Activated CD8-positive, alpha-beta memory T cell treated with anti-CD3 and anti-CD28 coated beads for 4 hours (primary cell): Measurements from ENCODE around the gene GADD45G.
A peak's percentile ranks its signal among the peaks of the same experiment; 100 is the strongest.

ENCODE experiments used
- DNase-seq, 2 donors: peaks; one replicate each; pipeline ENCODE4 v3.0.0-alpha.2; 2020; ENCODE audit warnings: low read depth in 2 of 2

The GADD45G gene, protein sequence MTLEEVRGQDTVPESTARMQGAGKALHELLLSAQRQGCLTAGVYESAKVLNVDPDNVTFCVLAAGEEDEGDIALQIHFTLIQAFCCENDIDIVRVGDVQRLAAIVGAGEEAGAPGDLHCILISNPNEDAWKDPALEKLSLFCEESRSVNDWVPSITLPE

DNA sequence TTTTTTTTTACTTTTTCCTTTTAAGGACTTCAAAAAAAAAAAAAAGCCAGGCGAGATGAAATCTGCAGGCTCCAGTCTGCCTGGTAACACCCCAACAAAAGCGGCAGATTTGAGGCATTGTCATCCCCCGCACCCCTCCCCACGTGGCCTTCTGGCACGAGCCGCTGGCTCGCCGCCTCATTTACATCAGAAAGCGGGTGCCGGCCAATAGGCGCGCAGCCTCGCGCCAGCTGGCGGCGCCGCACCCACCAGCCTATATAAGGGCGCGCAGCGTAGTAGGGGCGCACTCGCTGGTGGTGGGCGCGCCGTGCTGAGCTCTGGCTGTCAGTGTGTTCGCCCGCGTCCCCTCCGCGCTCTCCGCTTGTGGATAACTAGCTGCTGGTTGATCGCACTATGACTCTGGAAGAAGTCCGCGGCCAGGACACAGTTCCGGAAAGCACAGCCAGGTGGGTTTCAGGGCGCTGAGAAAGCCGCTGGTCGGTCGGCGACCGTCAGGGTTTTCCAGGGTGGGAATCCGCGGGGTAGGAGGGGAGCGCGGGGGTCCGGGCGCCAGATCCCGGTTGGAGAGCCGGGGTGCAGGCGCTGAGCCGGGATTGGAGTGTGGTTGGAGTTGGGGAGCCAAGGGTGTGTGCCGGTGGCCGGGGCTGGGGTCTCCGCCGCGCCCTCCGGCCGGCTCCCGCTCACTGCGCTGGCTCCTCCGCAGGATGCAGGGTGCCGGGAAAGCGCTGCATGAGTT lies at the start of gene GADD45G:
Gene GADD45G, plus strand, starts transcription at position 284 of the 736 bp plus-strand sequence. Its CDS starts 110 bp downstream, at position 394.
- peak; percentile 78 to 85 for DNase-seq

DNA sequence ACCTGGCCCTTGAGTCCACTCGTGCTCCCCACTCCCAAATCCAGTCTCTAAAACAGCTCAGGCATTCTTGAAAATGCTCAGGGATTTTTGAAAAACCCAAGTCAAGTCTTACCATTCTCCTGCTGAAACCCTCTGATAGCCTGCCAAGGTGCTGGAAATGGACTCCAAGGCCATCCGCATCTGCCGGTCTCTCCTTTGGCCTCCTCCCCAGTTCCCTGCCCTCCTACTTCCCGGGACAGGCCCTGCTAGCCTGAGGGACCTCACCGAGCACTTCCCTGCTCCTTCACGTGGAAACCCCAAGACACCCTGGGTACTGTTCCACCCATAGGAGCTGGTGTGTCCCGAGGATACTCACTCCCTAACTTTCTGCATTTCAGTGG lies 49.8 kb upstream of the GADD45G start:
- no peak for DNase-seq

DNA sequence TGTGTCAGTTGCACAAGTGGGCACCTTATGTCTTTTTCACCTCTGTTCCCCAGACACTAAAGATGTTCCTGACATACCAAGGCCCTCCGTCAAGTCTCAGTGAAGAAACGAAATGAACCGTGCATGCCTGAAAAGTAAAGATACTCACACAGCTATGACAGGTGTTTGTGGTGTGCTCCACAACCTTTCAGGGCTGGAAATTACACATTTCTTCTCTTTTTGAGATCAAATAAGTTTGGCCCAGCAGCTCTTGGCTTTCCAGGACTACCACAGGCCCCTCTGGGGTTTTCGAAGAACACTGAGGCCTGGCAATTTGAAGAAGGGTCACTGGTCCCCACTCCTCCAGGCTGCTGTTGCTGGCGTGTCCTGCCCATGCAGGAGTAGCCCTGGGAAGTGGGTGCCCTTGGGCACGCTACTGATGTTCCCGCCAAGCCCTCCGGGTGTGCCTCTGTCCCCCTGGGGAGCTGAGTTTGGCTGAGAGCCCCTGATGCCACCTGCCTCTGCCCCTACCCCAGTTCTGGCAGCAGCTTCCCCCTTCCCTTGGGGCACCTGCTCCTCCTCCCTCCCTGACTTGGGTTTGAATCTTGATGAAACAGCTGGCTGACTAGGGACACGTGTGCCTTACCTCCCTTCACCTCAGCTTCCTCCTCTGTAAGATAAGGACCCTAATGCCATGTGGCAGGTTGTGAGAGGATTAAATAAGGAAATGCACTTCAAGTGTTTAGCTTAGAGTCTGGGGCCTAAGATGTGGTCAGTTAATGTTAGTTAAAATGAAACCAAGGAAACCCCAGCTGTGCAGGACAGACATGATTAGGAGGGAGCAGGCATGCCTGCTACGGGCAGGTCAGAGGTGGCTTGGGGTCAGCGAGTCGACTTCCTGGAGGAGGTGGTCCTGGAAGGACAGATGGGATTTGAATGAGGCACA lies 49.1 kb upstream of the GADD45G start:
- no peak for DNase-seq

DNA sequence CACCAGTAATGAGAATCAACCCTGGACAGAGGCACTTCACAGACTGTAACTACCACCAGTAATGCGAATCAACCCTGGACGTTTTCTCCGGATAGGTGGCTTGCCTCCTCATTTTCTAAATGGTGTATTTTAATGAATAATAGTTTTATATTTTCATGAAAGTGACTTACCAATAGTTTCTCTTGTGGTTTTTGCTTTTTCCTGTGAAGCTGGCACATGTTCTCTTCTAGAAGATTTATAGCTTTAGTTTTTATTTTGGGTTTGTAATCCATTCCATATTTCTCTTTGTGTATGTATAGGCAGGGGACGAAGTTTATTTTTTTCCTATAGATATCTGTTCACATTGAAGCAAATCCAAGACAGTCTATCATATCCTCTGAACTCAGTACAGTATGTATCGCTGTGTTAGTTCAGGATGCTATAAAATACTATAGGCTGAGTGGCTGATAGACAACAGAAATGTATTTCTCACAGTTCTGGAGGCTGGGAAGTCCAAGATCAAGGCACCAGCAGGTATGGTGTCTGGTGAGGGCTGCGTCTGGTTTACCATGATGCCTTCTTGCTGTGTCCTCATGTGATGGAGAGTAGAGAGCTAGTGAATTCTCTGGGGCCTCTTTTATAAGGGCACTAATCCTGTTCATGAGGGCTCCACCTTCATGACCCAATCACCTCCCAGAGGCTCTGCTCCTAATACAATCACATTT lies 46.5 kb upstream of the GADD45G start:
- DNase-seq, result no peak

DNA sequence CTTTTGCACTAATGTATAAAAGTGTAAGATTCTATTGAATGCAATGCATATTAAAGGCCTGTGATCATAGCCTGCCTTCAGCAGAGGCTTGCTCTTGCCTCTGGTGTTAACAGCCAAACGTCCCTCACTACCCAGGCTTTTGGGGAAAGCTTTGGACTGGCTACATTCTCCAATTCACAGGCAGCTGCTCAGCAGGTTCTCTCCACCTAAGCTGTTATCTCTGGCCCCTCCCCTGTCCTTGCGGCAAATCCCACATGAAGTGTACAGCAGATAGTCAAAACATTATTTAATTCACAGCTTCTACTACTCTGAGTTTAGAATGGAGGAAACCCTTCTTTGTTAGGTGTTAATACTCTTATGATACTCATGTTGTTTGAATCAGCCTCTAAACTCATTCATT lies 45.9 kb upstream of the GADD45G start:
- DNase-seq, result no peak

DNA sequence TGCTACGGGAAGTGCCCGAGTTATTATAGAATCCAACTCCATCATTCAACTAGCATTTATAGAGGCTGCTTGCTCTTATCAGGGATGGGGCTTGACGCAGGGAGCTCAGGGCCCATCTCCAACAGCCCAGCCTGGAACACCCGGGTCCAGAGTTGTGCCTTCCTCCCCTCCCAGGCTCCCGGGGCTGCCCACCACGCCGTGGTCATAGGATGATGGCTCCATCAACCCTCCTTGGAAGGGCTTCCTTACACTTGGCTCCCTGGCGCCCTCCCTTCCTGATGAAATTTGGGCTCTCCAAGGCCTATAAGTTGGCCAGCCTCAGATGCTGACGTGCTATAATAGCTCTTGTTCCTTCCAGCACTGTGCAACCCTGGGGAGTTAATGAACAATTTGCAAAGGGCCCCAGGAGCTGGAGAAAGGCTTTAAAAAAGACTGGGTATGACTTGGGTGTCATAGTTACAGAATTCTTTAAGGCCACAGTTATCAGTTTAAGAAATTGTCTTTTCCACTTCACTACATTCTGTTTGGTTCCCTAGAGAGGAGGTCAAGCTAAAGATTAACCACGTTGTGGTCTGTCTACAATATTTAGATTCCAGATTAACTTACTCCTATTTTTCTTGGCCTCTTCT lies 42.5 kb upstream of the GADD45G start:
- DNase-seq, result no peak

DNA sequence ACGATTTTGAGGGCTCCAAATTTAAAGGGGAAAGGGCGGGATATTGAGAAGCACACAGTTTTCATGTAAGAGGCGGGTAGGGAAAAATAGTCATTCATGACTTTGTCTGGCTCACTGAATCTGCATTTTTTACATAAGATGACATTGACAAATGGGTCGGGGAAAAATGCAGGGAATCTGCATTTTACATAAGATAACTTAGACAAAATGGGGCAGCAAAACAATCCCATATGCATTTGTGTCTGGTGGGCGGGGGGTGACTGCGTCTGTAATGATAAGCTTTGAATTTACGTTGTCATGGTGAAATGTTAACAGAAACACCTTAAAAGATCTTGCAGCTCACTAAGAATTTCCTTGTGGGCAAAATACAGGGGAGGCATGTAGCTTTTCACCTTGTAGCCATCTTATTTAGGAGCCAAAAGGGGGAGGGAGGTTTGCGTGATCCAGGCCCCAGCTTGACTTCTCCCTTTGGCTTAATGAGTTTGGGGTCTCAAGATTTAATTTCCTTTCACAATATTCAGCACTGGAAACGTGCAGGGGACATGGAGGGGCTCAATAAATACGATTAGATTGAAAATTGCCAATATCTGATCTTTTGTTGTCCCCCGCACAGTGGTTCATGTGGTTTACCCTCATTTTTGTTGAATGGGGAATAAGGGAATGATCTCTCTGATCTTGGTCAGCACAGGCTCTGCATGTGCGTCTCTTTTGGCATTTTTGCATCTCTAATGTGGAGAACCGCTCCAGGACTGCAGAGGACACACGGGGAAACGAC lies 41.1 kb upstream of the GADD45G start:
- no peak for DNase-seq

DNA sequence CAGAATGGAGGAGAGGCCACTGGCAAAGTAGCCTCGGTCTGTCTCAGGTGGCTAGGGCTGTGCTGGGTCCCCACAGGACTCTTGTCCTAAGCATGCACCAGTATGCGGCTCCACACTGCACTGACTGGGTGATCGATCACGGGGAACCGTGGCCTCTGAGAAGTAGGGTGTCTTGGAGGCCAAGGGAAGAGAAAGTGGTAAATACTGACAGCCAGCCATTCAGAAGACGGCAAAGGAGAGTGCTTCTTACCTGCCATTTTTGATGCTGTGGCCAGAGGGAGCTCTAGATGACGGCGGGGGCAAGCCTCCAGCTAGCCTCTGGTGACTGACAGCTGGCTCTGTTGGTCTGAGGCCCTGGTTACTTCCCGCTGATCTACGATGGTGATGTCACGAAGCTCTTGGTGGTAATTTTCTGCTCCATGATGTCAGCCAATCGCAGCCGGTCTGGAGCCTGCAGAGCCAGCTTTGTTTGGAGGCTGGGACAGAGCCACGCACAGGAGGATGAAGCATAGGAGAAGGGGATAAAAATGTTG lies 40.4 kb upstream of the GADD45G start:
- DNase-seq, result no peak

DNA sequence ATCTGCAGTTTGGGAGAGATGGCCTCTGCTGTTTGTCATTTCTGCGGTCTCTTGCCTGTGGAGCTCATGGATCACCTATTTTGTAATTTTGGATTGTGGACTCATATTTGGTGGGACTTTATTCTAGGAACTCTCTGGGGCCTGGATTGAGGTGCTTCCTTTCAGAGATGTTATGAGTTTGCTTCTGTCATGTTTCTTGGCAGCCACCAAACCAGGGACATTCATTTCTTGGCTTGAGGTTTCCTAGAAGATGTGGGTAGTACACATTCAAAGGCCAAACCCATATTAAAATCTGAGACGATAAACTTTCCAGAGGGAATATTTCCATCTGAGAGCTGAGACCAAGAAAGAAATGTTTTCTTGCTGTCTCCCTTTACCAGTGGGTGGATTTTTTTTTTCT lies 37.2 kb upstream of the GADD45G start:
- no peak for DNase-seq

DNA sequence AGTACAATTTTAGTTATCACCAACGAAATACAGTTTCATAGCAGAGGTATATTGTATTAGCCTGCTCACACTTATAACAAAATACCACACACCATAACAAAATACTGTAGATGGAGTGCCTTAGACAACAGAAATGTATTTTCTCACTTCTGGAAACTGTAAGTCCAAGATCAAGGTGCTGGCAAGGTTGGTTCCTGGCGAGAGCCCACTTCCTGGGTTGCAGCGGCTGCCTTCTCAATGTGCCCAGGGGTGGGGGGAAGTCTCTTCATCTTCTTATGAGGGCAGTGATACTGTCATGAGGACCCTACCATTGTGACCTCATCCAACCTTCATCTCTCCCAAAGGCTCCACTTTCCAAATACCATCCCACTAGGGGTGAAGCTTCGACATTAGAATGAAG lies 30.5 kb upstream of the GADD45G start:
- no peak for DNase-seq

DNA sequence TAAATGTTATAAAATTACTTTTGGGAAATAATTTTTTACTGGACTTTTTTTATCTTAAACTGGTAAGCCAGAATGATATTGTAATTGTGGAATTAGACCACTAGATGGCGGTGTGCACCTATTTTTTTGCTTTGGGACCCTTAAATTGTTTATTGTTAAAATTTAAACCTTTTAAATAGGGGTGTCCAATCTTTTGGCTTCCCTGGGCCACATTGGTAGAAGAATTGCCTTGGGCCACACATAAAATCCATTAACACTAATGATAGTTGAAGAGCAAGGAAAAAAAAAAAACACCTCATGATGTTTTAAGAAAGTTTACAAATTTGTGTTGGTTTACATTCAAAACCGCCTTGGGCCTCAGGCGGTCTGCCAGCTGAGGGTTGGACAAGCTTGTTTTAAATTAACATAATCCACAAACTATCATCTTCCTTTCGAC lies 28.4 kb upstream of the GADD45G start:
- no peak for DNase-seq

DNA sequence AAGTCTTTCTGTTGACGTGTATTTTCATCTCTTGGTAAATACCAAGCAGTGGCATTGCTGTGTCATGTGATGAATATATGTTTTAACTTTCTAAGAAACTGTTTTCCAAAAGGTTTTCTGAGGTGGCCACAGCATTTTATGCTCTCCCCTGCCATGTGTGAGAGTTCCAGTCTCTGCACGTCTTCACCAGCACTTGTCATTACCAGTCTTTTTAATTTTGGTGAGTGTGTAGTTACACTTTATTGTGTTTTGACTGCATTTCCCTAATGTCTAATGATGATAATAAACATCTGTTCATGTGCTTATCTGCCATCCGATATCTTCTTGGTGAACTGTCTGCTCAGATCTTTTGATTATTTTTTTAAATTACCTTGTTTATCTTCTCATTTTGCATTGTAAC lies 27.4 kb upstream of the GADD45G start:
- no peak for DNase-seq

DNA sequence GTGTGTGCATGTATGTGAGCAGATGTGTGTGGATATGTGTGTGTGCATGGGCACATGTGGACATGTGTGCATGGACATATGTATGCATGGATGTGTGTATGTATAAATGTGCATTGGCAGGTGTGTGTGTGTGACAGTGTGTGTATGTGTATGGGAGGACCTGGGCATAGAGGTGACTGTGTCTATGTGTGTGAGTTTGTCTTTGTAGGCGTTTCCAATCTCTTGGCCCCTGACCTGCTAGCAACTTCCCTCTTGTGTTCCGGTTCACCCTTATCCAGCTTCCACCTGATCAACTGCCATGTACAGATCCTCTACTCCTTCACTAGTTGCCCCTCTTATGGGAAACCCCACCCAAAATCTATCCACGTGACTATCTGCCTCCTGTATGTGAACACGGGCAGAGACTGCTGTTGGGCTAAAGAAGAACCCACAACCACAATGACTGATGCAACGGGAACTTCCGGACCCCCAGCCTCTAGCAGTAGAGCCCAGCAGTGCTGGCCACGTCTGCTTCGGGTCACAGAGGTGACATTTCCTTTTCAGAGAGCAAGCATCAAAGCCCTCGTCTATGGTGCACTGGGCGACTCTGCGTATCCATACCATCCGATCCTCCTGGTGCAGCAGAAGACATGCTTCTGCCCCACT lies 24.9 kb upstream of the GADD45G start:
- DNase-seq, result no peak

DNA sequence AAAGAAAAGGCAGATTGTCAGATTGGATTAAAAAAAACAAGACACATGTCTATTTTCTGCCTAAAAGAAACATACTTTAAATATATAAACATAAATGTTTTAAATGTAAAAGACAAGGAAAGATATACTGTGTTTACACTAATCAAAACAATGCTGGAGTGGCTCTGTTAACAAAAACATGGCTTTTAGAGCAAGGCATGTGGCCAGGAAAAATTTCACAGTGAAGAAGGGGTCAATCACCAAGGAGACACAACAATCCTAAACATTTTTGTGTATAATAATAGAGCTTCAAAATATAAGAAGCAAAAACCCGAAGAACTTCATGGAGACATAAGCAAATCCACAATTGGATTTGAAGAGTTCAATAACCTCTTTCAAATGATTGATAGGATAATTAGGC lies 18.5 kb upstream of the GADD45G start:
- DNase-seq, result no peak

DNA sequence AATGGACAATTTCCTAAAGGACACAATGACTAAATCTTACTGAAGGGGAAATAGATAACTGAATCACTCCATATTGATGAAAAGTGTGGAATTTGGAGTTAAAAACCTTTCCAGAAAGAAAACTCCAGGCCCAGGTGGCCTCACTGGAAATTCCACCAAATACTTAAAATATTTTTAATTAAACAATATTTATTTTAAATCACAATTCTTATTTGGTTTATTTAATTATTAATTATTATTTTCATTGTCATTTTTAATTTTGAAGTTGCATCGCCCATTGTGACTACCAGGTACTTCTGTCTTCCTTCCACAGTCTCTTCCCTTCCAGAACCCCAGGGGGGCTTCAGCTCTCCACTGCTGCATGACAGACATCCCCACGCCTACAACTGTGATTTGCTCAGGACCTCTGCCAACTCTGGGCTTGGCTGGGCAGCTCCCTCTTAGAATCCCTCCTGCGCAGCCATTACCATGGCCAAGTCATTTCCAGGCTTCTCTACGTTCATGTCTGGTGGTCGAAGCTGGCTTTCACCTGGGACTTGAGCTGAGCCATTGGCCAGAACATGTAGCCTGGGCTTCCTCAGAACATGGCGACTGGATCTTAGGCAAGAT lies 16.4 kb upstream of the GADD45G start:
- no peak for DNase-seq

DNA sequence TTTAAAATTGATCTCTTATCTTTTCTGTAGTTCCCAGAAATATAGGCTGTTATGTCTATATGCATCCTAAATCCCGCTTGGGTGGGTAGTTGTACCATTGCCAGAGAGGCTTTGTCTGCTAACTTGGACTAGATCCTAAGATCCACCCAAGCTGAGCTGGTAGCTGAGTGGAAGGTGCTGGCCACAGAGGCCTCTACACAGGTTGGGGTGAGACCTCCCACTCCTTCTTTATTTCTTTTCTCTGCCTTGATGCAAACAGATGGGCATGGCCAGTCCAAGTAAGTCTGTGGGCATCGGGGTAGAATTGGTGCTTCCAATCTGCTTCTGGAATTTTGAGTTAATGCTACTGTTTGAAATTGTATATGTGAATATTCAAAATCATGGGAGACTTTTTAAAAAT lies 14.4 kb upstream of the GADD45G start:
- DNase-seq, result no peak

DNA sequence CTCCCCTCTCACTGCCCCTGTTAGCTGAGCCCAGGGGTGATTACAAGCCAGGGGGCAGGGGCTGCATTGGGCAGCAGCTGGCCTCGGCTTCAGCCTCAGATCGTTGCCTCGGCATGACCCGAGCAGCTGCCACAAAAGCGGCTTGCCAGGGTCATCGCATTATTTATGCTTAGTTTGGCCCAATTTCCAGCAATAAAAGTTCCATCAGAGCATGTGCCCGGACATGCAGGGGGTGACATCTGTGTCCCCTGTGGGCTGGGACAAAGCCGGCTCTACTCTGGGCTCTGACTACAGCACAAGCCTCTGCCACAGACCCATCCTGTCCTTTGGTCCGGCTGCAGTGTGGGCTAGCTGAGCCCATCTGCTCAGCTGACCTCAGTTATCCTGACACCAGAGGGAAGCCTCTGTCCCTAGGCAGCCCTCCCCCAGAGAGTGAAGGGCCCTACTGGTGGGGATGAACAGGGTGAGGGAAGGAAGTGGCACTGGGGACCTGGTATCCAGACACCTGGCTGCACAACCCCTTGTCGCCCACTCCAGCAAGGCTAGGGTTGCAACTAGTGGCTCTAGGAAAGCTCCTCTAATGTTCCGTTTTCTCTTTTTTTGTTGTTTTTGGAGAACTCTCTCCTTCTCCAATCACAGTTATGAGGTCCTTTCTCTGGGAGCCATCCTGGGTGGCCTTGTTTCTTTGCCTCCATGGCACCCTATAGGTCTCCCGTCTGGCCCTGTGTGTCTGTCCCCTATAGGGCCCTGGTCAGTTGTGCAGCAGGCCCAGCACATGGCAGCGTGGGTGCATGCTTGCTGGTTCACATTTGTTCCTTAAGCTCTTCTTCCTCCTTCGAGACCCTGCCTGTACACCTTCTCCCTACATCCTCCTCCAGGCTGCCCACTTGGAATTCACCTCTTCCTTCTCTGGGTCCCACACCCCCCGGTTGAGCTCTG lies 13.3 kb upstream of the GADD45G start:
- DNase-seq, result no peak

DNA sequence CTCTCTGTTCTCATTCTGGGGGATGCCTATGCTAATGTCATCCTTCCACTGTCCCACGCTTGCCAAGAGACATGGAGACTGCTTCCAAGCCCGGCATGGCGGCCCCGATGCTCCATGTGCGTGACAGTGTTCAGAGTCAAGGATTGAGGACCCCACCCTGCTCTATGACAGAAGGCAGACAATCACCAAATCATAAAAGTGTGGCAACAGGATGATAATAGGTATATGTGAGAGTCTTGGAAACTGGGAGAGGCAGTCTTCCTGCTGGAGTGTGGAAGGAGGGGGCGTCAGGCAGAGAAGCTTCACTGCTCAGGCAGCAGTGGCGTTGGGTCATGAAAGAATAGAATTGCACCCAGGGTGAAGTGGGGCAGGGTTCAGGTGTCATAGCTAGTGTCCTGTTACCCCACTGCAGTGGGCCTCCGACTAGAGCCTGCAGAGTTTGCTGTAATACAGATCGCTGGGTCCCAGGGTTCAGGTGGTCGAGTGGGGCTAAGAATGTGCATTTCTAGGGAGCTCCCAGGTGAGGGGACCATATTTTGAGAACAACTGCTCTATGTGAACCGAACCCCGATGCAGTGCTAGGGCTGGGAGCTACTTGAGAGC lies 12.5 kb upstream of the GADD45G start:
- DNase-seq, result no peak
